GM23248 (cell line): ENCODE results near the gene NFE2L3. TPM values are rescaled to one million over a fixed set of nuclear protein-coding genes. Genes with fewer than 3 reads are reported as not detected.
"Not testable (repeated sequence)": the region's sequence is repeated elsewhere in the genome, so short reads cannot be mapped to it uniquely, and the experiment has no call there.

Experiments
- DNase-seq: peaks from one replicate; pipeline ENCODE4 v3.0.0-alpha.2; 2015
- H2AFZ ChIP-seq: fragments of 200-600 bp; sonication (generic); 2 replicates; pipeline ENCODE4 v1.6.1; 2016; ENCODE audit warnings: antibody characterized with exemption
- H3F3A ChIP-seq: fragments of 200-600 bp; sonication (generic); 2 replicates; pipeline ENCODE4 v1.6.1; 2016; ENCODE audit warnings: mild to moderate bottlenecking, antibody characterized with exemption, mixed run types; ENCODE audit not compliant: insufficient read depth
- H3K27ac ChIP-seq: fragments of 200-600 bp; sonication (generic); 2 replicates; pipeline ENCODE4 v1.5.1; 2016; ENCODE audit warnings: mild to moderate bottlenecking
- H3K27me3 ChIP-seq: fragments of 200-600 bp; sonication (generic); replicated peaks from 2 replicates; pipeline ENCODE4 v1.6.1; 2016; ENCODE audit warnings: mild to moderate bottlenecking; ENCODE audit not compliant: insufficient read depth
- H3K36me3 ChIP-seq: fragments of 200-600 bp; sonication (generic); 2 replicates; pipeline ENCODE4 v1.6.1; 2016; ENCODE audit warnings: low read depth, mild to moderate bottlenecking
- H3K4me1 ChIP-seq: fragments of 200-600 bp; sonication (generic); 2 replicates; pipeline ENCODE4 v1.6.1; 2016; ENCODE audit warnings: mild to moderate bottlenecking; ENCODE audit not compliant: insufficient read depth
- H3K4me2 ChIP-seq: fragments of 200-600 bp; sonication (generic); one replicate; pipeline ENCODE4 v1.6.1; 2016; ENCODE audit warnings: mild to moderate bottlenecking; ENCODE audit not compliant: unreplicated experiment
- H3K4me3 ChIP-seq: fragments of 200-600 bp; sonication (generic); 2 replicates; pipeline ENCODE4 v1.5.1; 2016; ENCODE audit warnings: mild to moderate bottlenecking
- H3K79me2 ChIP-seq: fragments of 200-600 bp; sonication (generic); 2 replicates; pipeline ENCODE4 v1.6.1; 2016; ENCODE audit warnings: mild to moderate bottlenecking; ENCODE audit not compliant: insufficient read depth
- H3K9ac ChIP-seq: fragments of 200-600 bp; sonication (generic); 2 replicates; pipeline ENCODE4 v1.6.1; 2016; ENCODE audit warnings: mild to moderate bottlenecking
- H3K9me2 ChIP-seq: fragments of 200-600 bp; sonication (generic); 2 replicates; pipeline ENCODE4 v1.6.1; 2016; ENCODE audit warnings: mixed run types, mild to moderate bottlenecking, moderate library complexity; ENCODE audit not compliant: insufficient read depth
- H3K9me3 ChIP-seq: fragments of 200-600 bp; sonication (generic); one replicate; pipeline ENCODE4 v1.6.1; 2017; ENCODE audit warnings: low read depth
- H4K20me1 ChIP-seq: fragments of 200-600 bp; sonication (generic); 2 replicates; pipeline ENCODE4 v1.6.0; 2016; ENCODE audit not compliant: insufficient read depth
- EZH2 ChIP-seq: fragments of 200-600 bp; sonication (generic); IDR thresholded peaks from 2 replicates; pipeline ENCODE4 v1.6.1; 2018; ENCODE audit warnings: antibody characterized with exemption, mild to moderate bottlenecking; ENCODE audit not compliant: insufficient read depth, poor library complexity, severe bottlenecking
- EZH2phosphoT487 ChIP-seq: fragments of 200-600 bp; sonication (generic); IDR thresholded peaks from 2 replicates; pipeline ENCODE4 v1.6.1; 2018; ENCODE audit warnings: antibody characterized with exemption, moderate library complexity, mild to moderate bottlenecking, low read depth; ENCODE audit not compliant: insufficient read depth
- WGBS, 2 experiments: methylation state at CpG; one replicate each; pipeline ENCODE4 v1.1.6; 2015 to 2017; ENCODE audit warnings: low lambda C conversion rate in 2 of 2, low coverage in 1 of 2; ENCODE audit errors: missing lambda C conversion rate in 2 of 2; 5-methylcytosine and 5-hydroxymethylcytosine counted together
- in situ Hi-C: fragments of 300-500 bp; cut with MboI; formaldehyde crosslinking; loops from 2 replicates; pipeline ENCODE4 v1.15.0; 2020
- polyA plus RNA-seq: library from polyadenylated mRNA; unstranded; fragments of >200 nt; fragmentation: Nextera tagmentation; extraction: Ambion mirVana; gene quantifications from 2 replicates; pipeline ENCODE4 v1.2.1, GENCODE V29; 2016
- total RNA-seq: library from RNA; depleted of rRNA; stranded (reverse); fragments of >200 nt; shearing (Covaris generic); gene quantifications from 2 replicates; pipeline ENCODE4 v1.2.3, GENCODE V29; 2014

The NFE2L3 gene
- total and polyA plus RNA-seq, 2 experiments from 2014 or later: 0.70 to 1.4 TPM

GRCh38 chr7:26162431-26162830 lies 10.4 kb downstream of the NFE2L3 start:
- DNase-seq: no peak
- Histone ChIP-seq H3K4me2 (no peak overlapping the region), H3K36me3 (no peaks in the 10 kb centered on the region), H4K20me1 (no peaks in the 10 kb centered on the region), H3K9me3 (no peaks in the 10 kb centered on the region), H3K4me3 (no peak overlapping the region), H3K4me1 (peaks cover 13% of the 10 kb centered on the region; the same call in 1 of the 2 replicates), H3K9ac (no peak overlapping the region), H3K27ac (no peak overlapping the region), H2AFZ (no peak overlapping the region), H3F3A (0 out of 2 replicates have a peak, but pooled peaks cover 6% of the 10 kb centered on the region), H3K79me2 (no peaks in the 10 kb centered on the region), H3K27me3 (no peaks in the 10 kb centered on the region), H3K9me2 (no peaks in the 10 kb centered on the region)
- in situ Hi-C loops: no loop called here
- WGBS, 2 experiments: 54 to 55% methylated on average over 2 of the region's 2 CpGs
- TF ChIP-seq EZH2 (no peak), EZH2phosphoT487 (no peak)

DNA sequence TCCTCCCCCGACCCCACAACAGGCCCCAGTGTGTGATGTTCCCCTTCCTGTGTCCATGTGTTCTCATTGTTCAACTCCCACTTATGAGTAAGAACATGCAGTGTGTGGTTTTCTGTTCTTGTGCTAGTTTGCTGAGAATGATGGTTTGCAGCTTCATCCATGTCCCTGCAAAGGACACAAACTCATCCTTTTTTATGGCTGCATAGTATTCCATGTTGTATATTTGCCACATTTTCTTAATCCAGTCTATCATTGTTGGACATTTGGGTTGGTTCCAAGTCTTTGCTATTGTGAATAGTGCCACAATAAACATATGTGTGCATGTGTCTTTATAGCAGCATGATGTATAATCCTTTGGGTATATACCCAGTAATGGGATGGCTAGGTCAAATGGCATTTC lies 11.8 kb downstream of the NFE2L3 start:
- H3K79me2 ChIP-seq: not testable (repeated sequence)
- 35% methylated on average over 1 of the region's 1 CpG; no CpG with 5 or more reads in 1 of the 2 experiments for WGBS, 2 experiments

DNA sequence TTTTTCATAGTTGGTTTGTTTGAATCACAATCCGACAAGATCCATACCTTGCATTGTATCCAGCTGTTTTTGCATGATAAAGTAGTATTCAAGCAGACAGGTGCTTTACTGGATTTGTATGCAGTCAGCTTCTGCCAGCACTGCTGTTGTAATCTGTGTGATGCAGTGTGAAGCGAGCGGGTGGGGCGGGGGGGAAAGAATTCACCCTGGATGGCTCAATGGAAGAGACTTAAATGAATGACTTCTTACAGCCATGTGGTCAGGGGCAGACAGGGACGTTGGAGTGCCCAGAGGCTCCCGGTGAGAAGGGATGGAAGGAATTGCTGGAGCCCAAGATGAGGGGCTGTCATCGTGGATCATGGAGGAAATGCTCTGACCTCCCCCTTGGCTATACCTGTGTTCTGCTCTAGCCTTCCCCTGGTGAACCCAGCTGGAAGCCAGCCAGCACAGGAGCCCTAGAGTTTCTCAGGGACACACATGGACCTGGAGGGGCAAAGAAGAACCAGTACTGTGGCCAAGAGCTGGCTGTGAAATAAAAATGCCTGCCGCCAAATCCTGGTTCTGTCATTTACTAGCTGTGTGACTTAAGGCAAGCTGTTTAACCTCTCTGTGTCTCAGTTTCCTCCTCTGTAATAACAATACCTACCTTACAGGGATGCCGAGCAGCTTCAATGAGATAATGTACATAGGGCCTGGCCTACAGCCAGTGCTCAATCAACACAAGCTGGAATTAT lies 14.1 kb downstream of the NFE2L3 start:
- Histone ChIP-seq H3K4me3 (no peak overlapping the region), H3K9ac (no peak overlapping the region), H3K4me2 (no peak overlapping the region), H3K9me2 (no peaks in the 10 kb centered on the region), H3F3A (no peaks in the 10 kb centered on the region), H3K4me1 (no peaks in the 10 kb centered on the region), H3K9me3 (no peaks in the 10 kb centered on the region), H2AFZ (no peak overlapping the region), H3K27ac (no peak overlapping the region), H3K36me3 (no peaks in the 10 kb centered on the region), H4K20me1 (no peaks in the 10 kb centered on the region), H3K79me2 (no peaks in the 10 kb centered on the region), H3K27me3 (no peaks in the 10 kb centered on the region)
- in situ Hi-C loops: no loop called here
- TF ChIP-seq EZH2 (no peak), EZH2phosphoT487 (no peak)
- DNase-seq: no peak
- WGBS, 2 experiments: 36 to 40% methylated on average over 9 of the region's 9 CpGs

More for the DNA sequence above, 11.8 kb downstream of the NFE2L3 start:
- DNase-seq, H3K4me1 ChIP-seq, H2AFZ ChIP-seq, H3K27ac ChIP-seq, in situ Hi-C loops, H3F3A ChIP-seq, H3K4me2 ChIP-seq, H3K9ac ChIP-seq, H4K20me1 ChIP-seq, H3K36me3 ChIP-seq, H3K27me3 ChIP-seq, H3K9me2 ChIP-seq, H3K9me3 ChIP-seq, H3K4me3 ChIP-seq: not testable (repeated sequence)

- H2AFZ ChIP-seq: no peak overlapping the region
- no peak overlapping the region for H3K9ac ChIP-seq
- no peak overlapping the region for H3K27ac ChIP-seq
- no peaks in the 10 kb centered on the region for H3K4me1 ChIP-seq
- DNase-seq: no peak
- H3K36me3 ChIP-seq: no peaks in the 10 kb centered on the region
- H3K4me3 ChIP-seq: no peak overlapping the region
- H3K27me3 ChIP-seq: no peaks in the 10 kb centered on the region
- in situ Hi-C loops: no loop called here
- whole genome bisulfite sequencing, 2 experiments: 54 to 62% methylated on average over 5 of the region's 5 CpGs
- no peaks in the 10 kb centered on the region for H4K20me1 ChIP-seq
- H3F3A ChIP-seq: no peaks in the 10 kb centered on the region
- H3K9me3 ChIP-seq: no peaks in the 10 kb centered on the region
- no peak overlapping the region for H3K4me2 ChIP-seq
- no peak for TF ChIP-seq EZH2
- TF ChIP-seq EZH2phosphoT487: no peak
- no peaks in the 10 kb centered on the region for H3K9me2 ChIP-seq
- no peaks in the 10 kb centered on the region for H3K79me2 ChIP-seq
Measured at GRCh38 chr7:26166684-26167266, 14.8 kb downstream of the NFE2L3 start.
